Stomach (tissue), 4 donors: ENCODE results near the gene KDM2B.
A peak's percentile ranks its signal among the peaks of the same experiment; 100 is the strongest.

Experiments
- POLR2A ChIP-seq, 4 donors: fragments of 450-650 bp; IDR thresholded peaks; one replicate each; pipeline ENCODE4 v1.6.1; 2016; ENCODE audit warnings: antibody characterized with exemption in 4 of 4, control low read depth in 2 of 4, mild to moderate bottlenecking in 1 of 4, moderate library complexity in 1 of 4
- TF ChIP-seq, protein P1 (sequence below), 7 experiments: fragments of 450-650 bp in 4 of 7; fragments of 200-600 bp in 3 of 7; sonication (generic) in 3 of 7; IDR thresholded peaks; one replicate each; pipeline ENCODE4 v1.5.1; 2016 to 2019; ENCODE audit warnings: antibody characterized with exemption in 7 of 7, control low read depth in 2 of 7, mild to moderate bottlenecking in 1 of 7

DNA sequence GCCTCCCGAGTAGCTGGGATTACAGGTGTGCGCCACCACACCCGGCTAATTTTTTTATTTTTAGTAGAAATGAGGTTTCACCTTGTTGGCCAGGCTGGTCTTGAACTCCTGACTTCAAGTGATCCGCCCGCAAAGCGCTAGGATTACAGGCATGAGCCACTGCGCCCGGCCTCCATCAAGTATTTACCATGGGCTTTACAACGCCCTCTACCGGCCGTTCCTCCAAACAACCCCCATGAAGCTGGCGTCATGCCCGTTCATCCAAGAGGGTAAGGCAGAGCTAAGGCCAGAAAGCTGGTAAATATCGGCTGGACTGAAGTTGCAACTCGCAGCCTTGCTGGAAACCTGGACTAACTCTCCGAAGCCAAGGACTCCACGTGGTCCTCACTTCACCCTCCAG is 139.3 kb downstream of the KDM2B start:
- TF ChIP-seq, protein P1, sequence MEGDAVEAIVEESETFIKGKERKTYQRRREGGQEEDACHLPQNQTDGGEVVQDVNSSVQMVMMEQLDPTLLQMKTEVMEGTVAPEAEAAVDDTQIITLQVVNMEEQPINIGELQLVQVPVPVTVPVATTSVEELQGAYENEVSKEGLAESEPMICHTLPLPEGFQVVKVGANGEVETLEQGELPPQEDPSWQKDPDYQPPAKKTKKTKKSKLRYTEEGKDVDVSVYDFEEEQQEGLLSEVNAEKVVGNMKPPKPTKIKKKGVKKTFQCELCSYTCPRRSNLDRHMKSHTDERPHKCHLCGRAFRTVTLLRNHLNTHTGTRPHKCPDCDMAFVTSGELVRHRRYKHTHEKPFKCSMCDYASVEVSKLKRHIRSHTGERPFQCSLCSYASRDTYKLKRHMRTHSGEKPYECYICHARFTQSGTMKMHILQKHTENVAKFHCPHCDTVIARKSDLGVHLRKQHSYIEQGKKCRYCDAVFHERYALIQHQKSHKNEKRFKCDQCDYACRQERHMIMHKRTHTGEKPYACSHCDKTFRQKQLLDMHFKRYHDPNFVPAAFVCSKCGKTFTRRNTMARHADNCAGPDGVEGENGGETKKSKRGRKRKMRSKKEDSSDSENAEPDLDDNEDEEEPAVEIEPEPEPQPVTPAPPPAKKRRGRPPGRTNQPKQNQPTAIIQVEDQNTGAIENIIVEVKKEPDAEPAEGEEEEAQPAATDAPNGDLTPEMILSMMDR (IDR thresholded peaks at IDR 0.05), result peak in 1 of 7 experiments; percentile 16
- TF ChIP-seq POLR2A (IDR thresholded peaks at IDR 0.05), result no peak
